ENCODE measurements around the gene ATOH8. TPM values are rescaled to one million over a fixed set of nuclear protein-coding genes. Genes with fewer than 3 reads are reported as not detected.

The ATOH8 gene
- total RNA-seq, 1 experiment from 2014 or later = 0.20 TPM

DNA sequence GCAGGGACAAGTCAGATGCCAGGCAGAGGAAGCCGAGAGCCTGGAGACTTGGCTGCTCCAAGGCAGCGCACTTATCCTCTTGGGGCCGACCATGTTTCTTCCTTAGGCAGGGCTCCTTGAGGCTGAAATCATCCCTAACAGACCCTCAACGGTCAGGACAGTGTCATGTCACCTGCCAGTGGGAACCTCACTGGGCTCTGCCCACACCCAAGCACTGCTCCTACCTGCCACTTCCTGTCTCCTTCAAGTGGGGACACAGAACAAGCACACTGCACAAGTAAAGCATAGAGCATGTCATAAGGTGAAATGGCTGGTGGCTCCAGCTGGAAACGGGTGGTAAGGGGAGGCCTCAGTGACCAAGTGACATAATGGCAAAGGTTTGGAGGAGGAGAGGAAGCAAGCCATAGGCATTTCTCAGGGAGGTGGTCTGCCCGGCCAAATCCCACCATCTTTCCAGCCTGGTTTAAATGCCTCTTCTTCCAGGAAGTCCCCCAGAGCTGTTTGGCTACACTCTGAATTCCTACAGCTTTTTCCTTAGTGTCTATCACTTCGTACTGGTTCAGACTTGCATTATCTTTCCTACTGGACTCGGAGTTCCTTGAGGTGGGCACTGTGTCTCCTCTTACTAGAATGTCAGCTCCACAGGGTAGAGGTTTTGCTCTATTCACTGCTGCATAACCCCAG, 7.3 kb upstream of the ATOH8 start:
- Histone ChIP-seq H3K4ac (ENCODE audit: low read depth, low read length) (no peak overlapping the region), H2BK20ac (ENCODE audit: low read depth, low read length, poor library complexity, severe bottlenecking) (no peak overlapping the region), H3K23ac (ENCODE audit: insufficient read length, low read depth, low read length) (no peak overlapping the region), H3K79me2 (ENCODE audit: insufficient read depth, low read length) (no peaks in the 10 kb centered on the region), H2BK15ac (ENCODE audit: low read depth, low read length) (no peak overlapping the region), H2AK5ac (ENCODE audit: insufficient read length, low read length) (no peak overlapping the region), H3K23me2 (ENCODE audit: insufficient read length, low read depth, low read length, poor library complexity, severe bottlenecking) (no peaks in the 10 kb centered on the region), H3T11ph (ENCODE audit: low read length) (no peak overlapping the region), H3K56ac (ENCODE audit: insufficient read length, low read depth, low read length) (no peak overlapping the region), H3K18ac (ENCODE audit: insufficient read length, low read depth, low read length) (no peak overlapping the region), H4K8ac (replicated peaks; ENCODE audit: insufficient read length, low read depth, low read length) (no peak overlapping the region), H4K5ac (ENCODE audit: insufficient read length, low read depth, low read length) (no peak overlapping the region), H3K27me3 (ENCODE audit: insufficient read depth, low read length) (peaks cover 7% of the 10 kb centered on the region; the same call in 1 of the 2 replicates), H3K4me2 (ENCODE audit: insufficient read depth, insufficient read length, low read length) (no peak overlapping the region), H3K4me1 (ENCODE audit: insufficient read depth, low read length) (no peaks in the 10 kb centered on the region), H2AFZ (ENCODE audit: low read length) (no peak overlapping the region), H2BK12ac (ENCODE audit: insufficient read length, low read depth, low read length) (no peak overlapping the region), H4K20me1 (ENCODE audit: control insufficient read depth, insufficient read depth, insufficient read length) (no peaks in the 10 kb centered on the region), H3K79me1 (ENCODE audit: insufficient read depth, low read depth, low read length, poor library complexity, severe bottlenecking) (no peaks in the 10 kb centered on the region), H4K91ac (ENCODE audit: insufficient read length, low read depth, low read length) (no peak overlapping the region), H3K14ac (ENCODE audit: insufficient read depth, low read length) (no peak overlapping the region), H3K9ac (ENCODE audit: extremely low read depth, insufficient read length, low read length) (no peak overlapping the region), H2BK5ac (ENCODE audit: insufficient read length, low read length) (no peak overlapping the region), H3K27ac (ENCODE audit: insufficient read length, low read depth, low read length) (no peak overlapping the region), H3K9me3 (ENCODE audit: control insufficient read depth, low read depth, low read length) (no peaks in the 10 kb centered on the region), H2BK120ac (ENCODE audit: low read depth, low read length, poor library complexity, severe bottlenecking) (no peak overlapping the region)
- DNase-seq = no peak
- H3K27ac Mint-ChIP-seq = no peak overlapping the region
- H3K9me3 Mint-ChIP-seq = no peaks in the 10 kb centered on the region
- H3K27me3 Mint-ChIP-seq (ENCODE audit: low read depth) = peaks cover 89% of the 10 kb centered on the region
- peaks cover 12 to 23% of the 10 kb centered on the region in 2 experiments for H3K4me1 Mint-ChIP-seq
- no CpG with 5 or more reads among the region's 8 CpGs for WGBS (ENCODE audit: extremely low coverage, insufficient read length, low lambda C conversion rate)
- TF ChIP-seq, protein P1, sequence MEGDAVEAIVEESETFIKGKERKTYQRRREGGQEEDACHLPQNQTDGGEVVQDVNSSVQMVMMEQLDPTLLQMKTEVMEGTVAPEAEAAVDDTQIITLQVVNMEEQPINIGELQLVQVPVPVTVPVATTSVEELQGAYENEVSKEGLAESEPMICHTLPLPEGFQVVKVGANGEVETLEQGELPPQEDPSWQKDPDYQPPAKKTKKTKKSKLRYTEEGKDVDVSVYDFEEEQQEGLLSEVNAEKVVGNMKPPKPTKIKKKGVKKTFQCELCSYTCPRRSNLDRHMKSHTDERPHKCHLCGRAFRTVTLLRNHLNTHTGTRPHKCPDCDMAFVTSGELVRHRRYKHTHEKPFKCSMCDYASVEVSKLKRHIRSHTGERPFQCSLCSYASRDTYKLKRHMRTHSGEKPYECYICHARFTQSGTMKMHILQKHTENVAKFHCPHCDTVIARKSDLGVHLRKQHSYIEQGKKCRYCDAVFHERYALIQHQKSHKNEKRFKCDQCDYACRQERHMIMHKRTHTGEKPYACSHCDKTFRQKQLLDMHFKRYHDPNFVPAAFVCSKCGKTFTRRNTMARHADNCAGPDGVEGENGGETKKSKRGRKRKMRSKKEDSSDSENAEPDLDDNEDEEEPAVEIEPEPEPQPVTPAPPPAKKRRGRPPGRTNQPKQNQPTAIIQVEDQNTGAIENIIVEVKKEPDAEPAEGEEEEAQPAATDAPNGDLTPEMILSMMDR (conservative IDR thresholded peaks at IDR 0.05) = no peak
- H3K4me3 Mint-ChIP-seq = no peak overlapping the region
- H3K36me3 Mint-ChIP-seq (ENCODE audit: insufficient read depth in 1 of 3, low read depth in 3 of 3) = no peaks in the 10 kb centered on the region; a peak in 1 of 7 replicates
